Duodenal mucosa (tissue), 2 donors: ENCODE measurements around the gene MRPL2.

Source experiments
- H3K27ac ChIP-seq: one replicate; pipeline ENCODE4 v1.7.0; 2013; ENCODE audit warnings: low read depth, low read length
- H3K27me3 ChIP-seq, 2 donors: one replicate each; pipeline ENCODE4 v1.7.0; 2013; ENCODE audit warnings: low read length in 2 of 2, control low read depth in 1 of 2; ENCODE audit not compliant: insufficient read depth in 2 of 2, control insufficient read depth in 1 of 2
- H3K36me3 ChIP-seq, 2 donors: one replicate each; pipeline ENCODE4 v1.7.0; 2013; ENCODE audit warnings: low read length in 2 of 2, control low read depth in 1 of 2; ENCODE audit not compliant: insufficient read depth in 2 of 2, control insufficient read depth in 1 of 2
- H3K4me1 ChIP-seq, 2 donors: one replicate each; pipeline ENCODE4 v1.7.0; 2013; ENCODE audit warnings: low read length in 2 of 2, control low read depth in 1 of 2; ENCODE audit not compliant: insufficient read depth in 2 of 2, control insufficient read depth in 1 of 2
- H3K4me3 ChIP-seq, 2 donors: one replicate each; pipeline ENCODE4 v1.7.0; 2013; ENCODE audit warnings: low read length in 2 of 2, low read depth in 1 of 2
- H3K9ac ChIP-seq, 2 donors: one replicate each; pipeline ENCODE4 v1.7.0; 2013; ENCODE audit warnings: low read length in 2 of 2, low read depth in 1 of 2
- H3K9me3 ChIP-seq, 2 donors: one replicate each; pipeline ENCODE4 v1.7.0; 2013; ENCODE audit warnings: low read length in 2 of 2, control low read depth in 1 of 2; ENCODE audit not compliant: control insufficient read depth in 1 of 2

Gene MRPL2

GRCh38 chr6:43038727-43039126 is 20.5 kb downstream of the MRPL2 start:
- peaks cover 50 to 67% of the 10 kb centered on the region in 2 donors for H3K36me3 ChIP-seq
- no peaks in the 10 kb centered on the region for H3K4me1 ChIP-seq
- H3K9ac ChIP-seq, result no peak overlapping the region

DNA sequence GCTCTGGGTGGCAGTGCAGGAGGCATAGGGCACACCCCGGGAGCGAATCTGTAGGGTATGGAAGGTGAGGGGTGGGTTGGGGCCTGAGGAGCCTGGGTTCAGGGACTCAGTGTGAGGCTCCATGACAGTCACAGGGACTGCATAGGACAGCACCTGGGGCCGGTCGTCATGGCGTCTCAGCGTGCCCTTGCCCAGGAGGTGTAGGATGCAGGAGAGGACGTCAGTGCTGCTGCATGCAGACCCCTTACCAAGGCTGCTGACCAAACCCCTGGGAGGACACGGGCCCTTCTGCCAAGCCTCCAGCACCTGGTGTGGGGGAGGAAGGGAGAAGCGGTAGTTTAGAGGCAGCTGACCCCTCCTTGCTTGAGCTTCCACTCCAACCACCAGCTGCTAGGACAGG is 21.5 kb downstream of the MRPL2 start:
- Histone ChIP-seq H3K27ac (no peak overlapping the region), H3K4me1 (no peaks in the 10 kb centered on the region), H3K9me3 (no peaks in the 10 kb centered on the region), H3K9ac (no peak overlapping the region), H3K36me3 (peaks cover 42 to 66% of the 10 kb centered on the region in 2 donors), H3K27me3 (no peaks in the 10 kb centered on the region), H3K4me3 (no peak overlapping the region)

More at GRCh38 chr6:43038727-43039126, 20.5 kb downstream of the MRPL2 start:
- no peaks in the 10 kb centered on the region for H3K9me3 ChIP-seq
- H3K27me3 ChIP-seq, result no peaks in the 10 kb centered on the region
- no peak overlapping the region for H3K27ac ChIP-seq
- no peak overlapping the region for H3K4me3 ChIP-seq

DNA sequence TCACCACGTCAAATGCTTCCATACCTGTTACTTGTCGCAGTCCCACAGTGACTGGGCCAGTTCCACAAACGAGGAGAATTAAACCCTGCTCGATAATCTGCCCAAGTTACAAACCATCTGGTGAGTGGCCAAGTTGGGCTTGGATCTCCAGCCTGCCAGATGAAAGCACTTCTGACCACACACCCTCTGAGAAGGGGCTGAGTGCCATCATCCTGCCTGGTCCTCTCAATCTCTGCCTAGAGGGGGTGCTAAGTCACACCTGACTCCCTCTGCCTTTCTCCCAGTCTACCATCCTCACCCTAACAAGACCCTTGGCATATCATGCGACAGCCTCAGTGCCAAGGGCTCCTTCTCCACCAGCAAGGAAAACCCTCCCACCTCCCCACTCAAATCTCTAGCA is 22.0 kb downstream of the MRPL2 start:
- no peaks in the 10 kb centered on the region for H3K9me3 ChIP-seq
- H3K36me3 ChIP-seq, result peaks cover 40 to 66% of the 10 kb centered on the region in 2 donors
- H3K27me3 ChIP-seq, result no peaks in the 10 kb centered on the region
- no peak overlapping the region for H3K4me3 ChIP-seq
- H3K27ac ChIP-seq, result no peak overlapping the region
- no peak overlapping the region for H3K9ac ChIP-seq
- no peaks in the 10 kb centered on the region for H3K4me1 ChIP-seq

DNA sequence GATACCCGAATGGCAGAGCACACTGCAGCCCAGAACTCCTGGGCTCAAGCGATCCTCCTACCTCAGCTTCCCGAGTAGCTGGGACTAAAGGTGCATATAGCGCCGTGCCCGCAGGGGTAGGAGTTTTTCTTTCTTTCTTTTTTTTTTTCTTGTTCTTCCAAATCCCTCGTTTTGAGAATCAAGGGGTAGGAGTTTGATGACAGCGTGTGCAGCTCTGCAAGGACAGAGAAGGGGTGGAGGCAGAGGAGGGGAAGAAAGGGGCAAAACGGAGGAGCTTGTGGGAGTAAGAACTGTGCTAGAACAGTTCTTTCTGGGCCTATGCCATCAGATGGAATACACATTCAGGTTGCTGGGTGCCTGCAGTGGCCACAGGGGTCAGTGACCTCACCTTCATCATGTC is 22.5 kb downstream of the MRPL2 start:
- Histone ChIP-seq H3K36me3 (peaks cover 40 to 67% of the 10 kb centered on the region in 2 donors), H3K27me3 (no peaks in the 10 kb centered on the region), H3K9me3 (no peaks in the 10 kb centered on the region), H3K9ac (no peak overlapping the region), H3K27ac (no peak overlapping the region), H3K4me3 (no peak overlapping the region), H3K4me1 (no peaks in the 10 kb centered on the region)

GRCh38 chr6:43035495-43036194 is 23.6 kb downstream of the MRPL2 start:
- H3K27ac ChIP-seq, result no peak overlapping the region
- H3K9ac ChIP-seq, result no peak overlapping the region
- peaks cover 36 to 65% of the 10 kb centered on the region in 2 donors for H3K36me3 ChIP-seq
- H3K9me3 ChIP-seq, result no peaks in the 10 kb centered on the region
- H3K4me1 ChIP-seq, result no peaks in the 10 kb centered on the region
- H3K4me3 ChIP-seq, result no peak overlapping the region
- no peaks in the 10 kb centered on the region for H3K27me3 ChIP-seq

DNA sequence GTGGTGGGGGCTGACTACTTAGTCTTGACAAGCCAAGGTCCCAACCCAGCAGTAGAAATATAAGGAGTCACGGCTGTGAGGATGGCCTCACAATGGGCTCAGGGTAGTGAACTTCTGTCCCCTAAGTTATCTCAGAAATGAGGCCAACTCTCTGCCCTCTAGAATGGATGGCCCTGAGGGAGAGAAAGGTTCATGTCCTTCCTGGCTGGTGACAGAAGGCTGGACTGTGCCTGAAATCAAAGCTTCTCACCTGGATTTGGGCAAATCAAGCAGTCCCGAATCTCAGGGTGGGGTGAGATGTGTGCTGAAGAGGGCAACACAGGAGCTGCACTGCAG is 25.1 kb downstream of the MRPL2 start:
- no peaks in the 10 kb centered on the region for H3K4me1 ChIP-seq
- no peak overlapping the region for H3K4me3 ChIP-seq
- peaks cover 39 to 64% of the 10 kb centered on the region in 2 donors for H3K36me3 ChIP-seq
- H3K27me3 ChIP-seq, result no peaks in the 10 kb centered on the region
- H3K9me3 ChIP-seq, result no peaks in the 10 kb centered on the region
- no peak overlapping the region for H3K9ac ChIP-seq
- H3K27ac ChIP-seq, result no peak overlapping the region

GRCh38 chr6:43033496-43034189 is 25.6 kb downstream of the MRPL2 start:
- no peak overlapping the region for H3K4me3 ChIP-seq
- peaks cover 39 to 64% of the 10 kb centered on the region in 2 donors for H3K36me3 ChIP-seq
- no peaks in the 10 kb centered on the region for H3K27me3 ChIP-seq
- H3K27ac ChIP-seq, result no peak overlapping the region
- H3K4me1 ChIP-seq, result no peaks in the 10 kb centered on the region
- no peaks in the 10 kb centered on the region for H3K9me3 ChIP-seq
- H3K9ac ChIP-seq, result no peak overlapping the region

DNA sequence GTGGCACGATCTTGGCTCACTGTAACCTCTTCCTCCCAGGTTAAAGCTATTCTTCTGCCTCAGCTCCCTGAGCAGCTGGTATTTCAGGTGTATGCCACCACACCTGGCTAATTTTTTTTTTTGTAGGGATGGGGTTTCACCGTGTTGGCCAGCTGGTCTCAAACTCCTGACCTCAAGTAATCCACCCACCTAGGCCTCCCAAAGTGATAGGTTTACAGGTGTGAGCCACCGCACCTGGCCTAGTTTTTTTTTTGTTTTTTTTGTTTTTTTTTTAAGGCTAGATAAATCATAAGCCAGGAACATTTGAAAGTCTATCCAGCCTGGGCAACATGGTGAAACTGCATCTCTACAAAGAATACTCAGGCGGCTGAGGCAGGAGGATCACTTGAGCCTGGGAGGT is 26.9 kb downstream of the MRPL2 start:
- Histone ChIP-seq H3K4me3 (no peak overlapping the region), H3K27me3 (no peaks in the 10 kb centered on the region), H3K27ac (no peak overlapping the region), H3K4me1 (no peaks in the 10 kb centered on the region), H3K9me3 (no peaks in the 10 kb centered on the region), H3K36me3 (peaks cover 34 to 64% of the 10 kb centered on the region in 2 donors), H3K9ac (no peak overlapping the region)

DNA sequence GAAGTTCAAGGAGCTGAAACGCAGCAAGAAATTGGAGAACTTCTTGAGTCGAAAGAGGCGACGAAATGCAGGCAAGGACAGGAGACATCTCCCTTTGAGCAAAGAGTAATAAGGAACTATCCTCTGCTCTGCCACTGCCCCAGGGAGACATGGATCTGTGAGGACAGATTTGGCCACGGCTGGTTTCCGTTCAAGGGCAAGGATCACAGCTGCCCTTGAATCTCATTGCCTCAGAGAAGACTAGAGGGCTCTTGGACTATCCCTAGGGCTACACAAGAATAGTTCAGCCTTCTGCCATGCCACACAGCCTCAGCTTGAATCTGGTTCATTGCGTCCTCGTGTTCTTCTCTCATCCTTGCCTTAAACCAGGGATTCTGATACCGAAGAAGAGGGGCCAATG is 30.1 kb downstream of the MRPL2 start:
- no peak overlapping the region for H3K27ac ChIP-seq
- H3K36me3 ChIP-seq, result peaks cover 33 to 71% of the 10 kb centered on the region in 2 donors
- H3K9ac ChIP-seq, result no peak overlapping the region
- H3K9me3 ChIP-seq, result no peaks in the 10 kb centered on the region
- no peak overlapping the region for H3K4me3 ChIP-seq
- H3K4me1 ChIP-seq, result no peaks in the 10 kb centered on the region
- H3K27me3 ChIP-seq, result no peaks in the 10 kb centered on the region

DNA sequence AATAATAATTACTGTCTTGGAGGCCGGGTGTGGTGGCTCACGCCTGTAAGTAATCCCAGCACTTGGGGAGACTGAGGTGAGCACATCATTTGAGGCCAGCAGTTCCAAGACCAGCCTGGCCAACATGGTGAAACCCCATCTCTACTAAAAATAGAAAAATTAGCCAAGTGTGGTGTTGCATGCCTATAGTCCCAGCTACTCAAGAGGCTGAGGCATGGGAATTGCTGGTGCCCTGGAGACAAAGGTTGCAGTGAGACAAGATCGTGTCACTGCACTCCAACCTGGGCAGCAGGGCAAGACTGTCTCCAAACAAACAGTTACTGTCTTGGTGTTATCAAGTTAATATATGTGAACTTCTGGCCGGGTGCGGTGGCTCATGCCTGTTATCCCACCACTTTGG is 32.9 kb downstream of the MRPL2 start:
- no peak overlapping the region for H3K9ac ChIP-seq
- peaks cover 0 to 9% of the 10 kb centered on the region in 2 donors for H3K4me1 ChIP-seq
- peaks cover 32 to 60% of the 10 kb centered on the region in 2 donors for H3K36me3 ChIP-seq
- H3K4me3 ChIP-seq, result no peak overlapping the region
- no peak overlapping the region for H3K27ac ChIP-seq
- no peaks in the 10 kb centered on the region for H3K9me3 ChIP-seq
- no peaks in the 10 kb centered on the region for H3K27me3 ChIP-seq
